ENCODE results near the gene PPM1K.

DNA sequence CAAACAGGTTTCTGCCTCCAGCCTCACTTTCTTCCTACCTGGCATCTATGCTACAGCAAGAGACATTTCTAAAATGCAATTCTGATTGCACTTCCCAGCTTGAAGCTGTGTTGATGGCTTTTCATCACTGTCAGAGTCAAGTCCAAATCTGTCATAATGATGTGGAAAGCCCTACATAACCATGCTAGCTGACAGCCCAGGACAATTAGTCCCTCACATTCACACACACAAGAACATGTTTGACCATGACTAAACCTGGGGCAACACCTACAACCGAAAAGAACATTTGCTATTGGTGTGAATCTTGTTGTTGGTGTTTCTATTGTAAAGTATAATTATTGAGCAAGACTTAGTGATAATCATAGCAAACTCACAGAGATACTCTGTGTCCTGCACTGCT is 58.2 kb downstream of the PPM1K start:
- TF ChIP-seq, protein P1, sequence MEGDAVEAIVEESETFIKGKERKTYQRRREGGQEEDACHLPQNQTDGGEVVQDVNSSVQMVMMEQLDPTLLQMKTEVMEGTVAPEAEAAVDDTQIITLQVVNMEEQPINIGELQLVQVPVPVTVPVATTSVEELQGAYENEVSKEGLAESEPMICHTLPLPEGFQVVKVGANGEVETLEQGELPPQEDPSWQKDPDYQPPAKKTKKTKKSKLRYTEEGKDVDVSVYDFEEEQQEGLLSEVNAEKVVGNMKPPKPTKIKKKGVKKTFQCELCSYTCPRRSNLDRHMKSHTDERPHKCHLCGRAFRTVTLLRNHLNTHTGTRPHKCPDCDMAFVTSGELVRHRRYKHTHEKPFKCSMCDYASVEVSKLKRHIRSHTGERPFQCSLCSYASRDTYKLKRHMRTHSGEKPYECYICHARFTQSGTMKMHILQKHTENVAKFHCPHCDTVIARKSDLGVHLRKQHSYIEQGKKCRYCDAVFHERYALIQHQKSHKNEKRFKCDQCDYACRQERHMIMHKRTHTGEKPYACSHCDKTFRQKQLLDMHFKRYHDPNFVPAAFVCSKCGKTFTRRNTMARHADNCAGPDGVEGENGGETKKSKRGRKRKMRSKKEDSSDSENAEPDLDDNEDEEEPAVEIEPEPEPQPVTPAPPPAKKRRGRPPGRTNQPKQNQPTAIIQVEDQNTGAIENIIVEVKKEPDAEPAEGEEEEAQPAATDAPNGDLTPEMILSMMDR (IDR thresholded peaks at IDR 0.05; ENCODE audit: insufficient read depth, low read length, poor library complexity, severe bottlenecking) = no peak
- TF ChIP-seq EZH2phosphoT487 (conservative IDR thresholded peaks at IDR 0.05; ENCODE audit: low read length) = no peak

Measured in SU-DHL-6 (cell line).